IPS-NIHi7 (cell line): ENCODE data around the gene TTC7B.

Experiments
- DNase-seq: peaks from one replicate; pipeline ENCODE4 v3.0.0; 2012; ENCODE audit warnings: mixed read lengths; ENCODE audit errors: extremely low spot score

Gene TTC7B

GRCh38 chr14:90560558-90560957 is 255.7 kb downstream of the TTC7B start:
- DNase-seq, result no peak

- no peak for DNase-seq
Measured at GRCh38 chr14:90559811-90560492, 256.3 kb downstream of the TTC7B start.

- no peak for DNase-seq
Measured at GRCh38 chr14:90558983-90559590, 257.1 kb downstream of the TTC7B start.

- DNase-seq, result no peak
Measured at GRCh38 chr14:90558041-90558982, 257.9 kb downstream of the TTC7B start.

GRCh38 chr14:90557516-90557915 is 258.7 kb downstream of the TTC7B start:
- DNase-seq, result no peak

- no peak for DNase-seq
Measured at GRCh38 chr14:90556666-90557450, 259.4 kb downstream of the TTC7B start.

GRCh38 chr14:90556012-90556477 is 260.2 kb downstream of the TTC7B start:
- peak; percentile 79 for DNase-seq

- no peak for DNase-seq
Measured at GRCh38 chr14:90555126-90556011, 260.9 kb downstream of the TTC7B start.

- DNase-seq, result no peak
Measured at GRCh38 chr14:90554341-90554740, 261.9 kb downstream of the TTC7B start.

- no peak for DNase-seq
Measured at GRCh38 chr14:90553921-90554336, 262.3 kb downstream of the TTC7B start.

GRCh38 chr14:90553298-90553920 is 262.8 kb downstream of the TTC7B start:
- no peak for DNase-seq

- no peak for DNase-seq
Measured at GRCh38 chr14:90552465-90553297, 263.5 kb downstream of the TTC7B start.

- DNase-seq, result no peak
Measured at GRCh38 chr14:90551733-90552464, 264.3 kb downstream of the TTC7B start.

- DNase-seq, result no peak
Measured at GRCh38 chr14:90551070-90551704, 265.0 kb downstream of the TTC7B start.

- DNase-seq, result no peak
Measured at GRCh38 chr14:90549794-90550641, 266.2 kb downstream of the TTC7B start.

GRCh38 chr14:90548455-90548854 is 267.8 kb downstream of the TTC7B start:
- DNase-seq, result no peak

- no peak for DNase-seq
Measured at GRCh38 chr14:90547968-90548367, 268.3 kb downstream of the TTC7B start.
